ENCODE results near the gene RPL35A.
"Not testable (repeated sequence)": the region's sequence is repeated elsewhere in the genome, so short reads cannot be mapped to it uniquely, and the experiment has no call there.

RPL35A gene

DNA sequence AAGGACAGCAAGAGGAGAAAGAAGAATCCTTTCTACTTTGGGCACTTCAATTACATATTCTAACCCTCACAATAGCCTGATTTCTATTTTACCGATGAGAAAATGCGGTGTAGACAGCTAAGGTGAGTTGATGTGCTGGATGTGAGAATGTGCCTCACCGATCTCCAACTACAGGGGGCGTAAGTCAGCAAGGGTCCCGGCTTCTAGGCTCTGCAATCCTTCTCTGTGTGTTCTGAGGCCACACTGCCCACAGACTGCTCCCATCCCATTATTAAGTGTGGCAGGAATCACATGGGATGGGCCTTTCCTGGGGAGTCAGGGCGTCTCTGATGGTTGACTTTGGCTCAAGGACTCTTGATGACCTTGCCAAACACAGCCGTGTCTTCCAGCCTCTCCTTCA is 23.6 kb upstream of the RPL35A start:
- H3K4me2 ChIP-seq (ENCODE audit: low read length): no peak overlapping the region

DNA sequence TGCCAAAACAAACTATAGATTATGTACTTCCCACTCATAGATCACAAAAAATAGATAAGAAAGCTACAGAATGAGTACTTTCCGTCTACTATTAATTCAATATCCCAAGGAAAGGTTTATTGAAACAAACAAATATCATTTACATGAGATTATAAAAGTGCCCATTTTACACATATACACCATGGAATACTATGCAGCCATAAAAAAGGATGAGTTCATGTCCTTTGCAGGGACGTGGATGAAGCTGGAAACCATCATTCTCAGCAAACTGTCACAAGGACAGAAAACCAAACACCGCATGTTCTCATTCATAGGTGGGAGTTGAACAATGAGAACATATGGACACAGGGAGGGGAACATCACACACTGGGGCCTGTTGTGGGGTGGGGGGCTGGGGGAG is 22.4 kb upstream of the RPL35A start:
- not testable (repeated sequence) for H3K9me3 ChIP-seq (ENCODE audit: control insufficient read depth, low read length); H3K27me3 ChIP-seq (ENCODE audit: control insufficient read depth, insufficient read depth, low read length); H3K4me2 ChIP-seq (ENCODE audit: low read length); H3K36me3 ChIP-seq (ENCODE audit: control insufficient read depth, insufficient read depth, low read length); H3K9ac ChIP-seq; H3K4me3 ChIP-seq (ENCODE audit: low read depth, low read length); H3K27ac ChIP-seq; H3K4me1 ChIP-seq; H3K79me2 ChIP-seq; H2AFZ ChIP-seq

More for the DNA sequence above, 23.6 kb upstream of the RPL35A start:
- no peak overlapping the region for H3K9ac ChIP-seq
- H3K9me3 ChIP-seq (ENCODE audit: control insufficient read depth, low read length): no peaks in the 10 kb centered on the region
- no peaks in the 10 kb centered on the region for H3K27me3 ChIP-seq (ENCODE audit: control insufficient read depth, insufficient read depth, low read length)
- no peak overlapping the region for H2AFZ ChIP-seq
- H3K4me3 ChIP-seq (ENCODE audit: low read depth, low read length): no peak overlapping the region
- no peak overlapping the region for H3K27ac ChIP-seq
- TF ChIP-seq, protein P1, sequence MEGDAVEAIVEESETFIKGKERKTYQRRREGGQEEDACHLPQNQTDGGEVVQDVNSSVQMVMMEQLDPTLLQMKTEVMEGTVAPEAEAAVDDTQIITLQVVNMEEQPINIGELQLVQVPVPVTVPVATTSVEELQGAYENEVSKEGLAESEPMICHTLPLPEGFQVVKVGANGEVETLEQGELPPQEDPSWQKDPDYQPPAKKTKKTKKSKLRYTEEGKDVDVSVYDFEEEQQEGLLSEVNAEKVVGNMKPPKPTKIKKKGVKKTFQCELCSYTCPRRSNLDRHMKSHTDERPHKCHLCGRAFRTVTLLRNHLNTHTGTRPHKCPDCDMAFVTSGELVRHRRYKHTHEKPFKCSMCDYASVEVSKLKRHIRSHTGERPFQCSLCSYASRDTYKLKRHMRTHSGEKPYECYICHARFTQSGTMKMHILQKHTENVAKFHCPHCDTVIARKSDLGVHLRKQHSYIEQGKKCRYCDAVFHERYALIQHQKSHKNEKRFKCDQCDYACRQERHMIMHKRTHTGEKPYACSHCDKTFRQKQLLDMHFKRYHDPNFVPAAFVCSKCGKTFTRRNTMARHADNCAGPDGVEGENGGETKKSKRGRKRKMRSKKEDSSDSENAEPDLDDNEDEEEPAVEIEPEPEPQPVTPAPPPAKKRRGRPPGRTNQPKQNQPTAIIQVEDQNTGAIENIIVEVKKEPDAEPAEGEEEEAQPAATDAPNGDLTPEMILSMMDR (IDR thresholded peaks at IDR 0.05): no peak
- H3K79me2 ChIP-seq: no peaks in the 10 kb centered on the region
- H3K4me1 ChIP-seq: no peaks in the 10 kb centered on the region
- H3K36me3 ChIP-seq (ENCODE audit: control insufficient read depth, insufficient read depth, low read length): no peaks in the 10 kb centered on the region

DNA sequence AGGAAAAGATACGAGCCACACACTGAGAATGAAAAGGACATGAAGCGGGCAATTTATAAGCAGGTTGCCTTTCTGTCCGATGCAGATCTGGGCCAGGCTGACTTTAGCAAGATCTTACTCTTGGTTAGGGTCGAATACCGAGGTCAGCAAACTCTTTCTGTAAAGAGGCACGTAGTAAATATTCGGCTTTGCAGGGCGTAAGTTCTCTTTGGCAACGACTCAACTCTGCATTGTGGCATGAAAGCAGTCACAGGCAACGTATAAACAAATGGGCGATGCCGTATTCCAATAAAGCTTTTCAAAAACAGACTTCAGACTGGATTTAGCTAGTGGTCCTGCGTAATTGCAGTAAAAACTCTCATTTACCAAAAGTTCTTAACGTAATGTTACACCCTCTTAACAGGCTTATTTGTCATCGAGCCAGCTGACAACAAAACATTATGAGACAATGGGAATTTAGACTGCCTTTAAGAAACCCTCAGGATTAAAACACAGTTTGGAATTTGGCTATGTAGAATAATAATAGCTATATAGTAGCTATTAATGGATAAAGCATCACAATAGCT is 13.1 kb upstream of the RPL35A start:
- H3K79me2 ChIP-seq: no peaks in the 10 kb centered on the region
- no peaks in the 10 kb centered on the region for H3K9me3 ChIP-seq (ENCODE audit: control insufficient read depth, low read length)
- no peak overlapping the region for H3K9ac ChIP-seq
- H2AFZ ChIP-seq: no peak overlapping the region
- no peaks in the 10 kb centered on the region for H3K4me1 ChIP-seq
- H3K36me3 ChIP-seq (ENCODE audit: control insufficient read depth, insufficient read depth, low read length): no peaks in the 10 kb centered on the region
- peak overlapping the region; percentile 38 for H3K4me2 ChIP-seq (ENCODE audit: low read length)
- H3K27me3 ChIP-seq (ENCODE audit: control insufficient read depth, insufficient read depth, low read length): no peaks in the 10 kb centered on the region
- TF ChIP-seq, protein P1 (IDR thresholded peaks at IDR 0.05): no peak
- peak overlapping the region; percentile 2 for H3K4me3 ChIP-seq (ENCODE audit: low read depth, low read length)
- no peak overlapping the region for H3K27ac ChIP-seq

DNA sequence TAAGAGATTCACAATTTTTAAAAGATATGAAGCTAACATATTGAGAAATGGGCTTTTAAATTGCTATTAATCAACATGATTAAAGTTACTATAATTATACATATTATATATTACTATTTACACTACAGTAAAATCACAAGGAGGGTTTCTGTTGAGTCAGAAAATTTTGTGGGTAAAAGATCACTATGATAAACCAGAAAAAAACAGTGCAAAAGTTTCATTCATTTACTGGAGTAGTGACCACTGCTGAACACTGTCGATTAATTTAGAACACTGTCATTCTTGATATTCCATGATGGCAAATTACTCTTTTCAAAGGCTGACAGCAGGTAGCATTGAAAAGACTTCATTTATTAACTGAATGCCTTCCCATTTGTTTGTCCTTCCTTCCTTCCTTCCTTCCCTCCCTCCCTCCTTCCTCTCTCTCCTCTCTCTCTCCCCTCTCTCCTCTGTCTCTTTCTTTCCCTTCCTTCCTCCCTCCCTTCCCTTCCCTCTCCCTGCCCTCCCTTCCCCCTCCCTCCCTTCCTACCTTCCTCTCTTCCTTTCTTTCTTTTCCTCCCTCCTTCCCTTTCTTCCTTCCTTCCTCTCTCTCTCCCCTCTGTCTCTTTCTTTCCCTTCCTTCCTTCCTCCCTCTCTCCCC is 9.1 kb upstream of the RPL35A start:
- Histone ChIP-seq H3K4me2 (ENCODE audit: low read length) (no peak overlapping the region), H3K27me3 (ENCODE audit: control insufficient read depth, insufficient read depth, low read length) (no peaks in the 10 kb centered on the region), H3K36me3 (ENCODE audit: control insufficient read depth, insufficient read depth, low read length) (no peaks in the 10 kb centered on the region), H3K9ac (no peak overlapping the region), H3K4me1 (no peaks in the 10 kb centered on the region), H3K9me3 (ENCODE audit: control insufficient read depth, low read length) (no peaks in the 10 kb centered on the region), H2AFZ (no peak overlapping the region), H3K79me2 (no peaks in the 10 kb centered on the region), H3K4me3 (ENCODE audit: low read depth, low read length) (no peak overlapping the region), H3K27ac (no peak overlapping the region)
- TF ChIP-seq, protein P1 (IDR thresholded peaks at IDR 0.05): no peak

DNA sequence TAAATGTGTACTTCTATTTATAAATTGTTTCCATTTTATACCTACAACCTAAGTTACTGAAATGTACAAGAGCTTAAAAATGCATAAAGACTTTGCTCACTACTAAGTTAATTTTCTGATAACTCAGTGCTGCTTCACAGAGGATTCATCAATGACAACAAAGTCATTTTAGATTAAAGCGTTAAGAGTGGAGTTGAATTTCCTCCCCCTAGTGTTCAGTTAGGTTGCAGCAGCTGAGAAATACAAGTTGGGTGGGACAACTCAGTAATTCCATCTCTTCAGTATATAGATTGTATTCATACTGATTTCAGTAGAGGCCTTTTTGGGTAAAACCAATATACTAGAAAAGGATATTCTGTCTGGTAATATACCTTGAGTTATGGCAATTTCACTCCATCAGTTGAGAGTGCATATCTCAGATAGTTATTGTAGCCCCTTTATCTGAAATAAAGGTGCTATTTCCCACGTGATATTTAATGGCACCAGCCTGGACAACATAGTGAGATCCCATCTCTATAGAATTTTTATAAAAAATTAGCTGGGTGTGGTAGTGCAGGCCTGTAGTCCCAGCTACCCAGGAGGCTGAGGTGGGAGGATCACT is 6.9 kb upstream of the RPL35A start:
- TF ChIP-seq, protein P1 (IDR thresholded peaks at IDR 0.05): peak; percentile 67
- Histone ChIP-seq H3K27ac (no peak overlapping the region), H3K36me3 (ENCODE audit: control insufficient read depth, insufficient read depth, low read length) (no peaks in the 10 kb centered on the region)

More for the DNA sequence above, 6.9 kb upstream of the RPL35A start:
- Histone ChIP-seq H3K4me3 (ENCODE audit: low read depth, low read length) (no peak overlapping the region), H3K9ac (no peak overlapping the region), H3K4me1 (no peaks in the 10 kb centered on the region), H3K9me3 (ENCODE audit: control insufficient read depth, low read length) (no peaks in the 10 kb centered on the region), H3K79me2 (no peaks in the 10 kb centered on the region), H3K27me3 (ENCODE audit: control insufficient read depth, insufficient read depth, low read length) (no peaks in the 10 kb centered on the region), H3K4me2 (ENCODE audit: low read length) (no peak overlapping the region), H2AFZ (no peak overlapping the region)
